Fibroblast of lung (primary cell): ENCODE measurements around the gene CDK18.

Experiments used
- CTCF ChIP-seq, 2 donors: IDR thresholded peaks in 1 of 2; conservative IDR thresholded peaks in 1 of 2; 1 replicate in 1 of 2; 2 replicates in 1 of 2; pipeline ENCODE4 v1.5.1; 2011 to 2012; ENCODE audit warnings: low read length in 2 of 2, control low read depth in 1 of 2, inconsistent platforms in 1 of 2, low read depth in 1 of 2, mild to moderate bottlenecking in 1 of 2
- EZH2 ChIP-seq: IDR thresholded peaks from 2 replicates; pipeline ENCODE4 v1.5.1; 2012; ENCODE audit warnings: low read length, control low read depth, mild to moderate bottlenecking; ENCODE audit errors: missing control alignments

- no peak for TF ChIP-seq CTCF (conservative IDR thresholded peaks at IDR 0.05 in 1 of 2, IDR thresholded peaks at IDR 0.05 in 1 of 2; ENCODE audit: low read depth in 1 of 2, low read length in 2 of 2)
- no peak for TF ChIP-seq EZH2
Observed at GRCh38 chr1:205493241-205494085, 11.0 kb upstream of the CDK18 start.
